Gastrocnemius medialis (tissue), 4 donors: Measurements from ENCODE around the gene CD79A. TPM values are rescaled to one million over a fixed set of nuclear protein-coding genes. Genes with fewer than 3 reads are reported as not detected.

ENCODE experiments used
- ATAC-seq, 2 donors: fragments of 150-250 bp; one replicate each; pipeline ENCODE4 v1.9.1; 2016
- DNase-seq, 2 donors: peaks; one replicate each; pipeline ENCODE4 v3.0.0-alpha.2; 2019
- H3K27ac ChIP-seq, 4 donors: fragments of 200-600 bp; sonication (generic); 1 replicate in 1 of 4; 2 replicates in 3 of 4; pipeline ENCODE4 v1.5.1; 2016 to 2018; ENCODE audit warnings: mild to moderate bottlenecking in 2 of 4, moderate library complexity in 1 of 4
- H3K27me3 ChIP-seq, 3 donors: fragments of 200-600 bp; sonication (generic) in 2 of 3; 1 replicate in 1 of 3; 2 replicates in 2 of 3; pipeline versions ENCODE4 v1.5.1 to v1.6.0; 2016 to 2019; ENCODE audit warnings: mild to moderate bottlenecking in 1 of 3, moderate library complexity in 1 of 3
- H3K36me3 ChIP-seq, 2 donors: fragments of 200-600 bp; sonication (generic) in 1 of 2; one replicate each; pipeline ENCODE4 v1.5.1; 2017 to 2018
- H3K4me1 ChIP-seq, 2 donors: fragments of 200-600 bp; sonication (generic) in 1 of 2; one replicate each; pipeline ENCODE4 v1.5.1; 2016 to 2017; ENCODE audit warnings: mild to moderate bottlenecking in 2 of 2
- H3K4me3 ChIP-seq, 4 donors: fragments of 200-600 bp; sonication (generic) in 3 of 4; 1 replicate in 1 of 4; 2 replicates in 3 of 4; pipeline ENCODE4 v1.5.1; 2016 to 2019; ENCODE audit warnings: mild to moderate bottlenecking in 2 of 4
- H3K9me3 ChIP-seq, 3 donors: fragments of 200-600 bp; sonication (generic) in 2 of 3; 1 replicate in 1 of 3; 2 replicates in 2 of 3; pipeline ENCODE4 v1.5.1; 2016 to 2019
- POLR2A ChIP-seq, 2 donors: fragments of 450-650 bp; IDR thresholded peaks; one replicate each; pipeline ENCODE4 v1.6.1; 2017; ENCODE audit warnings: antibody characterized with exemption in 2 of 2, mild to moderate bottlenecking in 2 of 2, moderate library complexity in 2 of 2
- in situ Hi-C, 4 donors: fragments of 200-750 bp; cut with MboI; loops; one replicate each; pipeline versions ENCODE4 v1.15.0 to v1.8.0; 2017; ENCODE audit warnings: low sequenced_read_pairs in 4 of 4
- intact Hi-C: fragments of 100-400 bp; cut with DNase I; formaldehyde crosslinking; loops from one replicate; pipeline ENCODE4 v1.15.1; 2023; ENCODE audit warnings: low total_unique reads
- total RNA-seq, 4 donors: library from RNA; depleted of rRNA; stranded (reverse); fragments of >200 nt; gene quantifications; one replicate each; pipeline versions ENCODE4 v1.1.0 to v1.2.3, GENCODE V29; 2016
- TF ChIP-seq, protein P1 (sequence below), 5 experiments: fragments of 450-650 bp in 3 of 5; fragments of 200-600 bp in 2 of 5; sonication (generic) in 2 of 5; IDR thresholded peaks in 4 of 5; conservative IDR thresholded peaks in 1 of 5; 1 replicate in 4 of 5; 2 replicates in 1 of 5; pipeline ENCODE4 v1.5.1; 2016 to 2019; ENCODE audit warnings: antibody characterized with exemption in 5 of 5, mild to moderate bottlenecking in 3 of 5, moderate library complexity in 3 of 5

The CD79A gene
- total RNA-seq, 4 donors from 2014 or later = 0.20 TPM; not detected in 3

DNA sequence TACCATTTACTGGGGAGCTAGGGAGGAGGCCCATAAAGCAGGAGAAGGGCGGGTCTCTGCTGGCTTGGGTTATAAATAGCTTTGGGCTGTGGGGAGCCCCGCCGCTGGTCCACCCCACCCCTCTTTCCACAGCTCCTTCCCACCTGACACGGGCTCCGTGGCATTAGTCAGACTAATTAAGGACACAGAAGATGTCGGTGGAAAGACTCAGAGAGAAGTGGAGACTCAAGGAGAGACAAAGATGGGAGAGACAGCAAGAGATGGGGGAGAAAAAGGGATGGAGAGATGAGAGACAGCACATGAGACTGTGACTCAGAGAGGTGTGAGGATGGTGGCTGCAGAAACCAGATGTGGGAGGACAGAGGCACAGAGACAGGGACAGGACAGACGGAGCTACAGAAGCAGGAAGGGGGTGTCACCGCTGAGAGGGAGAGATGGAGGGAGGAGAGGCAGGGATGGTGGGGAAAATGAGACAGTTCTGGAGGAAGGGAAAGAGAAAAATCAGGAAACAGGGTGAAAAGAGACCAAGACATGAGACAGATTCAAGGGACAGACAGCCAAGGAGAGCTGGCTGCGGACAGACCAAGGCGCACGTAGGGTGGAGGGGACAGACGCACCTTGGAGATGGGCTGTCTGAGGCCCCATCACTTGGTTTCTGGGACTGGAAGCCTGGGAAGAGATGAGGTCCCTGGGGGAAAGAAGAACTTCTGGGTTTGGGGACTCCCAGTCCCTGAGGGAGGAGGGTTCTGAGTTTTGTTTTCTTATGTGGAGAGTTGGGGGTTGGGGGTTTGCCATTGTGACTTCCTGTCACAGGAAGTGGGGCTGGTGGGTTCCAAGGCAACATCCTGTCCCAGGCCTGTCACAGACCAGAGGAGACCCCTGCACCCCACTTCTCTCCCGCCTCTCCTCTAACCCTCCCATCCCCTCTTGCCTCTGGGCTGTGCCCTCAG lies 10.0 kb downstream of the CD79A start:
- in situ Hi-C loops (no loop called here), intact Hi-C loops (loop anchor here (10.0 kb wide), 1 partner anchor 1602 kb away; the partner anchor contains the start of gene AKT2)
- H3K27me3 ChIP-seq = no peaks in the 10 kb centered on the region
- no peak overlapping the region for H3K4me3 ChIP-seq
- H3K36me3 ChIP-seq = peaks cover 0 to 13% of the 10 kb centered on the region in 2 donors
- DNase-seq (no peak), ATAC-seq (no peak)
- H3K27ac ChIP-seq = no peak overlapping the region
- TF ChIP-seq, protein P1, sequence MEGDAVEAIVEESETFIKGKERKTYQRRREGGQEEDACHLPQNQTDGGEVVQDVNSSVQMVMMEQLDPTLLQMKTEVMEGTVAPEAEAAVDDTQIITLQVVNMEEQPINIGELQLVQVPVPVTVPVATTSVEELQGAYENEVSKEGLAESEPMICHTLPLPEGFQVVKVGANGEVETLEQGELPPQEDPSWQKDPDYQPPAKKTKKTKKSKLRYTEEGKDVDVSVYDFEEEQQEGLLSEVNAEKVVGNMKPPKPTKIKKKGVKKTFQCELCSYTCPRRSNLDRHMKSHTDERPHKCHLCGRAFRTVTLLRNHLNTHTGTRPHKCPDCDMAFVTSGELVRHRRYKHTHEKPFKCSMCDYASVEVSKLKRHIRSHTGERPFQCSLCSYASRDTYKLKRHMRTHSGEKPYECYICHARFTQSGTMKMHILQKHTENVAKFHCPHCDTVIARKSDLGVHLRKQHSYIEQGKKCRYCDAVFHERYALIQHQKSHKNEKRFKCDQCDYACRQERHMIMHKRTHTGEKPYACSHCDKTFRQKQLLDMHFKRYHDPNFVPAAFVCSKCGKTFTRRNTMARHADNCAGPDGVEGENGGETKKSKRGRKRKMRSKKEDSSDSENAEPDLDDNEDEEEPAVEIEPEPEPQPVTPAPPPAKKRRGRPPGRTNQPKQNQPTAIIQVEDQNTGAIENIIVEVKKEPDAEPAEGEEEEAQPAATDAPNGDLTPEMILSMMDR (IDR thresholded peaks at IDR 0.05 in 4 of 5, conservative IDR thresholded peaks at IDR 0.05 in 1 of 5) = no peak
- TF ChIP-seq POLR2A (IDR thresholded peaks at IDR 0.05) = no peak
- no peaks in the 10 kb centered on the region for H3K9me3 ChIP-seq
- peaks cover 16 to 18% of the 10 kb centered on the region in 2 donors for H3K4me1 ChIP-seq

DNA sequence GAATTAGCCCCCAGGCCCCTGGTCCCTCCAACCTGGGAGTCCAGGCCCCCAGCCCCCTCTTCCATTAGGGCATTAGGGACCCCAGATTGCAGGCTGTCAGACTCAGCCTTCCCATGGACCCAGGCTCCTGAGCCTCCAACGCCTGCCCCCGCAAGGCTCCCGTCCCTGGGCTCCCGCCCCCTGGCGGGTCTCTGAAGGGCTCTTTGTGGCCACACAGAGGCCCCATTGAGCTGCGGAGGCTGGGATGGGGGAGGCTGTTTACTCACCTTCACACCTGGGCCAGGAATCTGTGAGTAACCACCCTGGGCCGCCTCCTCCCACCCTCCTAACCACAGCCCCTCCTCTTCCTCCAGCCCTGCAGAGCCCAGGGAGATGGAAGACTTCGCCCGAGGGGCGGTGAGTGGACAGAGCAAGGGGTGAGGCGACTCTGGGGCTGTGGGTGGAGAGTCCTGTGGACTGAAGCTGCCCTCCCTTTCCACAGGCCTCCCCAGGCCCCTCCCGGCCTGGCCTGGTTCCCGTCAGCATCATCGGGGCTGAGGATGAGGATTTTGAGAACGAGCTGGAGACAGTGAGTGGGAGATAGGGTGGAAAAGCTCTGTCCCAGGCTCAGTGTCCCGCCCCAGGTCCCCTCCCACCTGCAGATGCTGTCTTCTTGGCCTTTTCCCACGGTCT lies 10.8 kb downstream of the CD79A start:
- Histone ChIP-seq H3K36me3 (peaks cover 0 to 21% of the 10 kb centered on the region in 2 donors), H3K4me3 (no peak overlapping the region), H3K4me1 (peaks cover 12 to 16% of the 10 kb centered on the region in 2 donors), H3K27ac (no peak overlapping the region), H3K27me3 (no peaks in the 10 kb centered on the region), H3K9me3 (no peaks in the 10 kb centered on the region)
- intact Hi-C loops (loop anchor here (10.0 kb wide), 1 partner anchor 1603 kb away; the partner anchor contains the start of gene AKT2), in situ Hi-C loops (no loop called here)
- TF ChIP-seq POLR2A (IDR thresholded peaks at IDR 0.05) = no peak
- TF ChIP-seq, protein P1 (IDR thresholded peaks at IDR 0.05 in 4 of 5, conservative IDR thresholded peaks at IDR 0.05 in 1 of 5) = no peak
- ATAC-seq = no peak
- no peak for DNase-seq

DNA sequence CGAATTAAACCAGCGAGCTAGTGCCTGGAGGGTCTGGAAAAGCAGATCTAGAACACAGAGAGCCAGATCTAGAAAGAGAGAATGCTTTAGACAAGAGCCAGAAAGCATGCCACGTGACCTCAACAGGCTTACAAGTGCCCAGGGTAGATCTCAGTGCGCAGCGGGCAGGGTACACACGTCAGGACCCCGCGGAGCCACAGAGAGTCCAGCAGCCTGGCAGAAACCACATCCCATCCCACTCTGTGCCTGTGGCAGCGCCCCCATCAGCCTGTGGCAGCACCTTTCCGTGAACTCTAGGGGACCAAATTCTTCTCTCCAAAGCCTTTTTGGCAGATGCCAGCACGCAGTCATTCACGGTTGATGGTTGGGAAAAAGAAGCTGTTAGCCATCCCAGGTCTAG lies 11.8 kb downstream of the CD79A start:
- intact Hi-C loops (loop anchor here (10.0 kb wide), 1 partner anchor 1604 kb away; the partner anchor contains the start of gene AKT2), in situ Hi-C loops (no loop called here)

DNA sequence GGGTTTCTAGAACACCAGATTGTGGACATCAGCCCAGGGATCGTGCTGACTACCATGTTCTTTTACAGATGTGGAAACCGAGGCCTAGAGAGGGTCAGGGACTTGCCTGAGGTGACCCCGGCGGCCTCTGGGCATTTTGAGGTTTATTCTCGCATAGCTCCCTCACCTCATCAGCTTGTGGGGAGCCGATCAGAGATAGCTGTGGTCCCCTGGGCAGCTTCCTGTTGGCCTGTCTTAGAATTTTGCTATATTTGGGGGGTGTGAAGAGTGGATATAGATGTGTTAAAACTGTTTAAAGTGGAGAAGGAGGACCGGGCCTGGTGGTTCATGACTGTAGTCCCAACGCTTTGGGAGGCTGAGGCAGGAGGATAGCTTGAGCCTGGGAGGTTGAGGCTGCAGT lies 12.8 kb downstream of the CD79A start:
- Histone ChIP-seq H3K27me3 (no peaks in the 10 kb centered on the region), H3K4me1 (peaks cover 7 to 11% of the 10 kb centered on the region in 2 donors), H3K27ac (no peak overlapping the region), H3K4me3 (no peak overlapping the region), H3K36me3 (peaks cover 0 to 27% of the 10 kb centered on the region in 2 donors), H3K9me3 (no peaks in the 10 kb centered on the region)
- TF ChIP-seq POLR2A (IDR thresholded peaks at IDR 0.05) = no peak
- TF ChIP-seq, protein P1 (IDR thresholded peaks at IDR 0.05 in 4 of 5, conservative IDR thresholded peaks at IDR 0.05 in 1 of 5) = no peak
- in situ Hi-C loops (no loop called here), intact Hi-C loops (loop anchor here (10.0 kb wide), 1 partner anchor 1605 kb away; the partner anchor contains the start of gene AKT2)
- ATAC-seq (no peak), DNase-seq (no peak)

More for the DNA sequence above, 11.8 kb downstream of the CD79A start:
- DNase-seq = no peak
- TF ChIP-seq POLR2A (IDR thresholded peaks at IDR 0.05) = no peak
- TF ChIP-seq, protein P1 (IDR thresholded peaks at IDR 0.05 in 4 of 5, conservative IDR thresholded peaks at IDR 0.05 in 1 of 5) = no peak
- H3K4me3 ChIP-seq = no peak overlapping the region
- H3K27ac ChIP-seq = no peak overlapping the region
- no peak for ATAC-seq
- peaks cover 0 to 22% of the 10 kb centered on the region in 2 donors for H3K36me3 ChIP-seq
- H3K9me3 ChIP-seq = no peaks in the 10 kb centered on the region
- H3K4me1 ChIP-seq = peaks cover 12 to 16% of the 10 kb centered on the region in 2 donors
- H3K27me3 ChIP-seq = no peaks in the 10 kb centered on the region
